Testis (tissue), 3 donors: Measurements from ENCODE around the gene STXBP2. TPM values are rescaled to one million over a fixed set of nuclear protein-coding genes. Genes with fewer than 3 reads are reported as not detected.

ENCODE experiments used
- DNase-seq: peaks from one replicate; pipeline ENCODE4 v3.0.0-alpha.2; 2019
- H3K27ac ChIP-seq, 2 donors: fragments of 200-600 bp; sonication (generic); one replicate each; pipeline ENCODE4 v1.5.1; 2019
- H3K27me3 ChIP-seq: fragments of 200-600 bp; sonication (generic); one replicate; pipeline ENCODE4 v1.5.1; 2019
- H3K36me3 ChIP-seq: fragments of 200-600 bp; sonication (generic); one replicate; pipeline ENCODE4 v1.5.1; 2017; ENCODE audit warnings: low read depth; ENCODE audit errors: missing control alignments
- H3K4me1 ChIP-seq: fragments of 200-600 bp; sonication (generic); one replicate; pipeline ENCODE4 v1.5.1; 2019
- H3K4me3 ChIP-seq, 2 donors: fragments of 200-600 bp; sonication (generic); one replicate each; pipeline ENCODE4 v1.5.1; 2017 to 2019
- H3K9me3 ChIP-seq: fragments of 200-600 bp; sonication (generic); one replicate; pipeline ENCODE4 v1.5.1; 2017
- POLR2A ChIP-seq: fragments of 450-650 bp; IDR thresholded peaks from one replicate; pipeline ENCODE4 v1.6.1; 2017; ENCODE audit warnings: antibody characterized with exemption, mild to moderate bottlenecking, moderate library complexity
- WGBS, 2 donors: methylation state at CpG; one replicate each; pipeline ENCODE4 v1.1.5; 2018; 5-methylcytosine and 5-hydroxymethylcytosine counted together
- intact Hi-C: fragments of 100-400 bp; cut with DNase I; formaldehyde crosslinking; loops from one replicate; pipeline ENCODE4 v1.15.1; 2023; ENCODE audit warnings: low total_unique reads
- polyA plus RNA-seq: library from polyadenylated mRNA; stranded (reverse); fragments of 350-450 nt; fragmentation: Illumina TruSeq; extraction: RNeasy Lipid Tissue Mini Kit (QIAGEN cat#74804); gene quantifications from one replicate; pipeline ENCODE4 v1.2.3, GENCODE V29; 2014; ENCODE audit warnings: low read depth, low replicate concordance; ENCODE audit not compliant: insufficient read depth
- total RNA-seq, 2 donors: library from RNA; depleted of rRNA; stranded (reverse); fragments of >200 nt; gene quantifications; one replicate each; pipeline ENCODE4 v1.2.3, GENCODE V29; 2016
- TF ChIP-seq, protein P1 (sequence below), 3 experiments: fragments of 450-650 bp in 2 of 3; fragments of 200-600 bp in 1 of 3; sonication (generic) in 1 of 3; IDR thresholded peaks; one replicate each; pipeline ENCODE4 v1.5.1; 2016 to 2019; ENCODE audit warnings: antibody characterized with exemption in 3 of 3, mild to moderate bottlenecking in 2 of 3, moderate library complexity in 1 of 3

The STXBP2 gene
- total and polyA plus RNA-seq, 3 donors from 2014 or later = 135 to 156 (median 155) TPM

- 69 to 79% methylated on average over 8 of the region's 8 CpGs for WGBS, 2 donors
Observed at GRCh38 chr19:7655581-7655980, 18.7 kb downstream of the STXBP2 start.

GRCh38 chr19:7657131-7657751 is 20.3 kb downstream of the STXBP2 start:
- H3K9me3 ChIP-seq = no peaks in the 10 kb centered on the region
- intact Hi-C loops = no loop called here
- DNase-seq = no peak
- no peaks in the 10 kb centered on the region for H3K4me1 ChIP-seq
- TF ChIP-seq POLR2A = no peak
- TF ChIP-seq, protein P1, sequence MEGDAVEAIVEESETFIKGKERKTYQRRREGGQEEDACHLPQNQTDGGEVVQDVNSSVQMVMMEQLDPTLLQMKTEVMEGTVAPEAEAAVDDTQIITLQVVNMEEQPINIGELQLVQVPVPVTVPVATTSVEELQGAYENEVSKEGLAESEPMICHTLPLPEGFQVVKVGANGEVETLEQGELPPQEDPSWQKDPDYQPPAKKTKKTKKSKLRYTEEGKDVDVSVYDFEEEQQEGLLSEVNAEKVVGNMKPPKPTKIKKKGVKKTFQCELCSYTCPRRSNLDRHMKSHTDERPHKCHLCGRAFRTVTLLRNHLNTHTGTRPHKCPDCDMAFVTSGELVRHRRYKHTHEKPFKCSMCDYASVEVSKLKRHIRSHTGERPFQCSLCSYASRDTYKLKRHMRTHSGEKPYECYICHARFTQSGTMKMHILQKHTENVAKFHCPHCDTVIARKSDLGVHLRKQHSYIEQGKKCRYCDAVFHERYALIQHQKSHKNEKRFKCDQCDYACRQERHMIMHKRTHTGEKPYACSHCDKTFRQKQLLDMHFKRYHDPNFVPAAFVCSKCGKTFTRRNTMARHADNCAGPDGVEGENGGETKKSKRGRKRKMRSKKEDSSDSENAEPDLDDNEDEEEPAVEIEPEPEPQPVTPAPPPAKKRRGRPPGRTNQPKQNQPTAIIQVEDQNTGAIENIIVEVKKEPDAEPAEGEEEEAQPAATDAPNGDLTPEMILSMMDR (IDR thresholded peaks at IDR 0.05) = no peak
- no peaks in the 10 kb centered on the region for H3K27me3 ChIP-seq
- 62 to 65% methylated on average over 9 to 14 of the region's 14 CpGs for WGBS, 2 donors
- H3K36me3 ChIP-seq = no peaks in the 10 kb centered on the region
- no peak overlapping the region for H3K4me3 ChIP-seq
- H3K27ac ChIP-seq = no peak overlapping the region

More at GRCh38 chr19:7655581-7655980, 18.7 kb downstream of the STXBP2 start:
- intact Hi-C loops = no loop called here
- no peaks in the 10 kb centered on the region for H3K27me3 ChIP-seq
- no peak overlapping the region for H3K27ac ChIP-seq
- TF ChIP-seq, protein P1 (IDR thresholded peaks at IDR 0.05) = no peak
- no peak for TF ChIP-seq POLR2A
- no peaks in the 10 kb centered on the region for H3K36me3 ChIP-seq
- H3K4me1 ChIP-seq = no peaks in the 10 kb centered on the region
- H3K9me3 ChIP-seq = no peaks in the 10 kb centered on the region
- no peak for DNase-seq
- no peak overlapping the region for H3K4me3 ChIP-seq

- Histone ChIP-seq H3K27me3 (no peaks in the 10 kb centered on the region), H3K9me3 (no peaks in the 10 kb centered on the region), H3K4me1 (no peaks in the 10 kb centered on the region), H3K27ac (no peak overlapping the region), H3K36me3 (no peaks in the 10 kb centered on the region), H3K4me3 (no peak overlapping the region)
- 37% methylated on average over 9 of the region's 9 CpGs for WGBS, 2 donors
- intact Hi-C loops = no loop called here
- DNase-seq = no peak
- TF ChIP-seq POLR2A = no peak
- TF ChIP-seq, protein P1 (IDR thresholded peaks at IDR 0.05) = no peak
Observed at GRCh38 chr19:7658219-7658686, 21.3 kb downstream of the STXBP2 start.

- Histone ChIP-seq H3K36me3 (no peaks in the 10 kb centered on the region), H3K4me1 (no peaks in the 10 kb centered on the region), H3K4me3 (no peak overlapping the region), H3K9me3 (no peaks in the 10 kb centered on the region), H3K27ac (no peak overlapping the region), H3K27me3 (no peaks in the 10 kb centered on the region)
- WGBS, 2 donors = 77 to 80% methylated on average over 8 of the region's 8 CpGs
- intact Hi-C loops = no loop called here
- TF ChIP-seq, protein P1 (IDR thresholded peaks at IDR 0.05) = no peak
- TF ChIP-seq POLR2A = no peak
- DNase-seq = no peak
Observed at GRCh38 chr19:7661744-7662538, 25.0 kb downstream of the STXBP2 start.
